ENCODE measurements around the gene PRKAG3.
"Not testable (repeated sequence)": the region's sequence is repeated elsewhere in the genome, so short reads cannot be mapped to it uniquely, and the experiment has no call there.

PRKAG3 gene

DNA sequence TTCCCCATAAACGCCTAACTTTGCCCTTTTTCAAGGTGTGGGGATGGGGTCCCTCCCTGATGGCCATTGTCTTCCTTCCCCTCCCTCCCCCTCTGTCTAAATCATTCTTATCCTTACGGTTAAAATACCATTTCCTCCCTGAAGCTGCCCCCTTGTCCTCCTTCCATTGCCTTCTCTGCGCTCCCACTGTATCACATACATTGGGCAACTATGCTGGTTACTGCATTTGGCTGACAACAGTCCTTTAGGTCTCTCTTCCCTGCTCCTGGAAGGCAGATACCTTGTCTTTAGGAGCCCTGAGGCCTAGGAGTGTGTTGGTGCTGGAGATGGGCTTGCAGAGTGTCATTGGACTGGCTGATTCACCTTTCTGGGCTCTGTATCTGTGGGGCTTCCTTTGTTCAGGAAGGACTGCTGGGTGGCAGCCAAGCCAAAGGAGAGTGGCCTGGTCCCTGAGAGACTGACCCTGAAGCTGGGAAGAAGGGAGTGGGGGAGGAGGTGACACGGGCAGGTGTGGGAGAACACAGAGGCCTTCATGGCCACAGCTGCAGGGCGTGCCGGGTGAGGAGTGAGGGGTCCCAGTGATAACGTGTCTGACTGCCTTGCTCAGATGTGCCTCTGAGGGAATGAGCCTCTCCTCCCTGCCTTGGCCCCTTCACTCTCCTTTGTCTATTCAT, 30.2 kb upstream of the PRKAG3 start:
- no peak for DNase-seq

DNA sequence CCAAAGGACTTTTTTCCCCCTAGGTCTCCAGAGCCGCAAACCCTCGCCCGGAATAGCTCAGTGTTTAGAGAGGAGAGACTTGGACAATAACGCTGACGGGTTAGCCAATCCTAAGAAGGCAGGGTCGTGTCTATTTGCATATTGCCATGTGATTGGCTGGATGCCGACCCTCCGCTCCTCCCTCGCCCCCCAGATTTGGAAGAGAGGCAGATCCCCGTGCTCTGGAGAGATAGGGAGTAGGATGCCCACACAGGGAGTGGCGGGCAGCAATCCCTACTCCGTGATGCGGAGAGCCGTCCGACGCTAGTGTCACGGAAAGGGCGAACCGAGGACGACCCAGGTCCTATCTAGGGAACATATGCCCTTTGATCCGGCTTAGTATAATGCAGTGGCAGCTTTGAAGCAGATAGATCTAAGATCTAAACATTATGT, 29.4 kb upstream of the PRKAG3 start:
- DNase-seq: no peak

DNA sequence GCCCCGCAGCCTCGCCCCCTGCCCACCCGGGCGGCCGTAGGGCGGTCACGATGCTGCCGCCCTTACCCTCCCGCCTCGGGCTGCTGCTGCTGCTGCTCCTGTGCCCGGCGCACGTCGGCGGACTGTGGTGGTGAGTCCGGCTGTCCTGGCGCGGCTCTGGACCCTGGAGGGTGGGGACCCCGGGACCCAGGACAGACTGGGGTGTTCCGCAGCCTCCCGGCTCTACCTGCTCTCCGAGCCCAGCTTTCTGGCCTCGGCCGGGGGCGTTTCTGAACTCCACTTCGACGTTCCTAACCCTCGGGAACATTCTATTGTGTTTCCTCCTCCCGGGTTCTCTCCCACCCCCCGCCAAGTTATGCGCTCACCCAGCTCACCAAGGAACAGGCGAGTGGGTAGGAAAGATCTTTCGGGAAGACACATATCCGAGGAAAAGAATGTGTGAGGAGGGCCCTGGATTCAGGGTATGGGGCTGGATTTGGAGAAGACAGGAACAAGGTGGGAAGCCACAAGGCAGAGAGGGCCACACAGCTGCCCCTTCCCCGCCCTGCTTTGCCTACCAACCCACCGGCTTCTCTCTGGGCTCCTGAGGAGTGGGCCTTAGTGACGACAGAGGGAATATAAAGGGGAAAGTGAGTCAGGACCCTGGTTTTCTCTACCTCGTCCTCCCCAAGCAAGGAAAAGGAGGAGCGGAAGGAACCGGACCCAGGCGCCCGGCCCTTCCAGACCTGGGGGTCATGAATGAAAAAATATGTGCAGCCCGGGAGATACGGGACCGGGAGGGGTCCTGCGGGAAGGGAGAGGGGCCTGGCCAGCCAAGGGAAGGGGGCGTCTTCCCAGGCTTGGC, 28.6 kb upstream of the PRKAG3 start:
- DNase-seq: no peak

DNA sequence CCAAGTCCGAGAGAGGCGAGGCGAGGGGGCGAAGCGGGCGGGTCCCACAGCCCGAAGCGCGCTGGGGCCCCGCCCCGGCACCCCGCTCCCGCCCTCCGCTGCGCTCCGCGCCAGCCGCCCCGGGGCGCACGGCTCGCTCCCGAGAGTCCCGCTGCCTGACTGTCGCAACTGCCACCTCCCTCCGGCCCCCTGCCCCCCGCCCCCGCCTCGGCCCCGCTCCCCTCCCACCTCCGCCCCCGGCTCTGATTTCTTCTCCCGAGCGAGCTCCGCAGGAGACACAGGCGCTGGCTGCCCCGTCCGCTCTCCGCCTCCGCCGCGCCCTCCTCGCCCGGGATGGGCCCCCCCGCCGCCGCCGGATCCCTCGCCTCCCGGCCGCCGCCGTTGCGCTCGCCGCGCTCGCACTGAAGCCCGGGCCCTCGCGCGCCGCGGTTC, 28.0 kb upstream of the PRKAG3 start, which contains the start of gene WNT6:
Gene WNT6 (plus strand): TSS at position 250 of the 432 bp plus-strand sequence. CDS start 233 bp downstream, outside the sequence.
- no peak for DNase-seq

DNA sequence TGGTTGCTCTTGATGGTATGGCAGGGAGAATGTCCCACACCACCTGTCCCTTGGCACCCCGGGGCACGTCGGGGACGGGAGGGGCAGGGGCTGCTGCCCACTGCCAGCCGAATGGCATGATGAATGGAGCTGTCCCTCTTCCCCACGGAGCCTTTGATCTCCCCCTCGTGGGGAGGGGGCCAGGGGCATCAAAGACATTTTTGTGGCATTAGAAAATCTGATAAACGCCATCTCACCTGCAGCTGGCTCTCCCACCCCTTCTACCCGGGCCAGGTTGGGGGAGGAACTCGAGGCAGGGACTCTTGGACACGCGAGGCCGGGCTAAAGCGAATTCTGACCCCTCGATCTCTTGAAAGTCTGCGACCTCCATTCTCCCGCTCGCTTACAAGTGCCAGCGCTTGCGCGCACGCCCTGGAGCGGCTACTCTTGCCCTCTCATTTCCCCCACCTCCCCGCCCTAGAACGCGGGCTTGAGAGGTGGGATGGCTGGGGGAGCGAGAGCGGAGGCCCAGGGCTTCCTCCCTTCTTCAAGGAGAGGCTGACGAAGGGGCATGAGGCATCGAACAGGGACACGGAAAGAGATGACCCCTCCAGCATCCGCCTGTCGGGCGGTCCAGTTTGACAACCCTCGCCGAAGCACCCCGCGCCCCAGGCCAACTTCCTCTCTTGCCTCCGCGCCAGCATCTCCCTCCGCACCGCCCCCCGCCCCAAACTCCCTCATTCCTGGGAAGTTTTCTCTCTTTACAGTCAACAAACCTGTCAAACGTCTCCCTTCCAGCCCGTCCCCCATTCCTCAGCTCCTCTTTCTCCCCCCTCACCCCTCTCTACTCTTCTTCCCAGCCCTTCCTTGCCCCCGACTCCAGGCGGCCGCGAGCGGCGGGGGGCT, 27.3 kb upstream of the PRKAG3 start:
- no peak for DNase-seq

DNA sequence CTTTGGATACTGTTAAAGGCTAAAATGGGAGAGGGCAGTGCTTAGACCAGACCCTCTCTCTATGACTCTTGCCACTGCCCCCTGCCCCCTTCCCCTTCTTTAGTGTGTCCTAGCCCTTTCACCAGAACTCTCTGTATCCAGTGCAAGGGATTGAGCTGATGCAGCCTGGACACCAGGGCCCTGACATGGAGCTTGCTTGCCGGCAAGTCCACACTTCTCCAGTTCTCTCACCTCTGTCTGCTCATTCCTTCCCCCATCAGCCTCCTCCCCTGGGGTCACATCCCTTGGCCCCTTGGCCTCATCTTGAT, 26.5 kb upstream of the PRKAG3 start:
- DNase-seq: no peak

DNA sequence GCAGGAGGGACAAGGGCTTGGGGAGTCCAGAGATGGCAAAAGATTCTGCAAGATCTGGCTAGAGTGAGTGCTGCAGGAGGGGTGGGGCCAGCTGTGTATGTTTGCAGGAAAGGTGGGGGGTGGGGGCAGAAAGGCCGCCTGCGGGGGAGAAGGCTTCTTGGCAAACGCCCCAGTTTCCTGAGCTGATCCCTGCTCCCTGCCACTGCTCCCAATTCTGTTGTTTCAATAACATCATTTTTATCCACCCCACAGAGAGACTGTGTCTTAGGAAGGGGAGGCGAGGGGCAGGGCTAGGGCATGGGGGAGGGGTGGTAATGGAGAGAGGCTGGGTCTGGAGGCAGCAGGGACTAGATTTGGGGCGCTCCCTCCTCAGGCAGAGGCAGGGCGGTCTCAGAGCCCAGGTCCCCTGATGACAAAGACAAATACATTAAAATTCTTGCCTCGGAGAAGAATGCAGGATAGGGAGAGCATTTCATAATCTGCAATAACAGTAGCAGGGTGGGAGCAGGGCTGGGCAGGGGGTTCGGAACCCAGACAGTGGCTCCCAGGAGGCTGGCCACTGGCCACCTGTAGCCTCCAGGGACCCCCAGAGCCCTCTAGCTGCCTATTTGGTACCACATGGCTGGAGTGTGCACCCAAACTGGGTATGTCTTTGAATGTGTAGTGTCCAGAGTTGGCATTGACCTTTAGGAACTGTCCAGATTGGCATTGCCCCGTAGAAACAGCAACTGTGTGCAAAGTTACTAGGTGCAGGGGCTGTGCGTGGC, 26.0 kb upstream of the PRKAG3 start:
- DNase-seq: no peak

DNA sequence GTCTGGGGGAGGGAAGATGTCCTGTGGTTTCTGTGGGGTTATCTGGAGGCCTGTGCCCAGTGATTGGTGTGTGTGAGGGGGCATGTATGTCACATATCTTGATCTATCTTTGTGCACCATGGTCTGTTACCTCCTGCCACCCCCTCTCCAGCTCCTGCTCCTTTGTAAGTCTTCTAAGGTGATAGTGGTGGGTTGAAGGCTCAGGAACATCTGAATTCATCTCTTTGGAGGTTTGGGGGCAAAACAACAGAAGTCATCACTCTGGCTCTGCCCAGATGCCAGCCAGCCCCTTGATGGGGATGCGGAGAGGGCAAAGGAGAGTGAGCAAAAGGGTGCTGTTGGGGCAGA, 25.3 kb upstream of the PRKAG3 start:
- DNase-seq: no peak

DNA sequence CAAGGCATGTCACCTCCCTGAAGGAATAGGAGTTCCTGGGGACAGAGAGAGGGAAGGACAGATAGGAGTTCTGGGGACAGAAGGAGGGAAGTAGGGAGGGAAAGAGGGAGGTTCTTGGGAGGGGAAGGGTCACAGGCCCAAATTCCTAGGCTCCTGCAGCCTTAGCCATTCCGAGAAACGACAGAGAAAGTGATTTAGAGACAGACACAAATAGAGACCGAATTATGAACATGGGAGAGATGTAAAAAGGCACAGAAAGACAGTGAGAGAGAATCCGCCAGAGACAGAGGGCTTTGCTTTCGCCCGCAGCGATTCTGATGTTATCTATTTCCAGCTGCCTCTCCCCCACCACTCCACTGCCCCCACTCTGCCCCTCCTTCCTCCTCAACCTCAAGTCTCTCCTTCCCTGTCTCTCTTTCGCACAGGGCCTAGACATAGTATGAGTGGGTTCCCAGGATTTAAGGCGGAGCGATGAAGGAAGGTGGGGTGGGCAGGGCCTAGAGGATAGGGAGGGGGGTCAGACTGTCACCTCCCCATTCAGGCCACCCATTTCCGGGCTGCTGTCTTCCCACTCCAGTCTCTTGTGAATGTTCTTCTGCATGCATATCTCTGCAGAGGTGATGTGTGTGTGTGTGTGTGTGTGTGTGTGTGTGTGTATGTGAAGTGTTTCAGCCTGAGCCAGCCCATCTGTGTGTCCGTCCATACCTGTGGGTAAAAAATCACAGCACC, 24.7 kb upstream of the PRKAG3 start:
- no peak for DNase-seq

DNA sequence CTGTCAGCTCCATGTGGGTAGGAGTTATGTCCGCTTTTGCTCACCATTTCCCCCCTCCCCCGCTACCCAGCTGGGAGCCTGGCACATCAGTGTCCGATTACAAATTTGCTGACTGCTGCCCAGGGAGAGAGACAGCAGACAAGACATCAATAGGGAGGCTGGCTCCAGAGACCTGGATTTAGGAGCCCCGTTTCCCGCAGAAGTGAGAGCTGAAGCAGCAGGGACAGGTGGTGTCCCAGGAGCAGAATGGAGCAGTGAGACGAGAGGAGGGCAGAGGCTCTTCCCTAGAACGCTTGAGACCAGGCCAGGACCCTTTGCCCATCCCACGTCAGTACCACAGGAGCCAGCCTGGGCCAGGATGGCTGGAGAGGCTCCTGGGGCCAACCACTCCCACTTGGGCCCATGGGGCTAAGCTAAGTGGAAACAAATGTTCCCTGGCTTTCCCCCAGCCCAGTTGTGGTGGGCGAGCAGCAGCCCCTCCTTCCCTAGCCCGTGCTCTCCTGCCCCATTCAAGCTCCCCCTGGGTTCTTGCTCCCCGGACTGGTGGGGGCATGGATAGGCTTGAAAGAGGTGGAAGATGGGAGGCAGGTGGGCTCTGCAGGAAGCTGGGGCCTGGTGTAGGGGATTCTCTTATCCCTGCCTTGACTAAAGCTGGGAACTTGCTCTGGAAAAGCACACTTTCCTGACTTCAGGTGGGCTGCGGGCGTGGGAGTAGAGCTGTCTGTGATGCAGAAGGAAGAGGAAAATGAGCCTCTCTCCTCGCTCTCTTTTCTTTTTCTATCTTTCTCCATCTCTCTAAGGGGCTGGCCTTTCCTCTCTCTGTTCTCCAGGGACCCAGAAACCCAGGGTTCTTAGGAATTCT, 23.9 kb upstream of the PRKAG3 start:
- no peak for DNase-seq

DNA sequence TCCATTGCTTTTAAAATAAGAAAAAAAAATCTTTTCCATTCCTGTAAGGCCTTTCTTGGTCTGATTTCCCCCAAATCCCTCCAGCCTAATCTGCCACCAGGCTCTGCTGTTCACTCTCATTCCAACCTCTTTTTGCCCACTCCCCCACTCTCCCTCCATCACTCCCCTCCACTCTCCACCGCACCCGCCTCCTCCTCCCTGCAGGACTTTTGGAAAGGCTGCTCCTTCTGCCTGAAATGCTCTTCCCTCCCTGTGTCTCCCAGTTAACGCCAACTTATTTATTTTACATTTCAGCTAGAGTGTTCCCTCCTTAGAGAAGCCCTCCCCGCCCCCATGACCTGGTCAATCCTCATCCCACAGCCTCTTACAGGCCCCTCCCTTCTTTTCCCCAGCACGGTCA, 23.3 kb upstream of the PRKAG3 start:
- DNase-seq: no peak

DNA sequence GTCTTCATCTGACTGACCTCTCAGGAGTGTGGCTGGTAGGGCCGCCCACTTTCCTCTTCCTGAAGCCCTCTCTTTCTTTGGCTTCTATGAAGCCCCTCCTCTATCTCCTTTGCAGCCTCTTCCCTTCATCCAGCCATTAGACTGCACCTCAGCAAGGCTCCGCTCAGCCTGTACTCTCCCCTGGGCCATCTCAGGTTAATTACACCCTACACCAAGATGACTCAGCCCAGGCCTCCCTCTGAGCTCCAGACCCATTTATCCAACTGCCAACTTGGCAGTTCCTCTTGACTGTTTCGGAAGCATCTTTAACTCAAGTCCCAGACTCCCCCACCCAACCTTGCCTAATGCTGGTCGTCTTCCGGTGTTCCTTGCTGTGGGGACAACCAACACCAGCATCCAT, 22.2 kb upstream of the PRKAG3 start:
- no peak for DNase-seq

DNA sequence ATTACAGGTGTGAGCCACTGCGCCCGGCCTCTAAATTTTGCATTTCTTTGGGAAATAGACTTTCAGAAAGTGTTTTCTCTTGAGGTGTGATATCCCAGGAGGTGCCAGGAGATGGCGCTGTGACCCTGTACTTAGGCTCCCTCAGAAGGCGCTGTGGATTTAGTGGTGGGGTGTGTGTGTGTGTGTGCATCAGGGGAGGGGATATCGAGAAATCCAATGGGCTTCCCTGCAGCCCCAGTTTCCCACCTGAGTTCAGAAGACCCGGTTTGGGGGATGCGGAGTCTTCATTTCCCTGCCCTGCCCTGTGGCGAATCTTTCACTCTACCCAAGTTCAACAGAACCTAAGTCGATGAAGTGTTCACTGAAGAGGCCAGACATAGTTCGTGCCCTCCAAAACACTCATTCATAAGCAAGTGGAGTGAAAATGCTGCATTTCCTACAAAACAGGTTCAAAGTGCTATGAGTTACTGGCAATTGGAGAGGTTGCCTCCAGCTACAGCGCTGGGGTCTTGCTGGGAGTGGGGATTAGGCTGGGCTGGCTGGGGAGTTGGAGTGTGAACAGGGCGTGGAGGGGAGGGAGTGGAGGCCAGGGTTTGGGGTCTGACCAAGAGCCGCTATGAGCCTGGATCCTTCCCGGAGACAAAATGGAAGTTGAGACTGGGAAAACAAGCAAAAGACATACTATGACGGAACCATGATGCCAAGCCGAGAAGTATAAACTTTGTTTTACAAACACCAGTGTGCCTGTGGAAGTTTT, 21.5 kb upstream of the PRKAG3 start:
- DNase-seq: peak; percentile 23 to 68 (median 49)

DNA sequence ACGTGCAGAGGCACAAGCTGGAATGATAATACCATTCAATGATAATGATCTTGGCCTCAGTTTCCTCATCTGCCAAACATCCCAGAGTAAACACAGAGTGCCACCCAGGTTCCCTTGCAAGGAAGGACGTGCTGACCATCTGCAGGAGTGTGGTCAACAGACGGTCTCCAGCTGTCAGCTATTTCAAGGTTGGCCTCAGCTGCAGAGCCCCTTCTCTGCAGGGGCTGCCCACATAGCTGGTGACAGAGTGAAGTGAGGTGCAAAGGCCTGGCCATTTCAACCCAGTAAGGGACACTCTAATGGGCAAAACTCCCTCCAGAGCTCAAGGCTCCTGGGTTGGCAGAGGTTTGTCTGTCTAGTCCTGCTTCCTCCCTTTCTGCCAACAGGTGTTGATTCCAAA, 19.7 kb upstream of the PRKAG3 start:
- DNase-seq: no peak

DNA sequence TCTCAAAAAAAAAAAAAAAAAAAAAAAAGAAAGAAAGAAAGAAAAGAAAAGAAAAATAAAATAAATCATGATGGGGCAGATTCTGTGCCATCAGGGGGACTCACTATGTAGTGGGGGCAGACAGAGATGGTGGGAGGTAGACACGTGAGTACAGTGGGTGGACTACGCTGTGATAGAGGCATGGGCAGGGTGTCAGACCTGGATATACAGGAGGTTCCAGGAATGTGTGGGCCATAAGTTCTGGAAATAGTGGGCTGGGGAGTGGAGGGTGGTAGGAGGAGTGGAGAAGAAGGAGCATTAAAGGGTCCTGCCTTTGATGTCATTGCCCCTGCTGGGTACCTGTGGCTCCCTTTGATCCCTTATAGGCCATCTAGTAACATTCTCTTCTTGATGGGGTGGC, 19.2 kb upstream of the PRKAG3 start:
- DNase-seq: no peak

DNA sequence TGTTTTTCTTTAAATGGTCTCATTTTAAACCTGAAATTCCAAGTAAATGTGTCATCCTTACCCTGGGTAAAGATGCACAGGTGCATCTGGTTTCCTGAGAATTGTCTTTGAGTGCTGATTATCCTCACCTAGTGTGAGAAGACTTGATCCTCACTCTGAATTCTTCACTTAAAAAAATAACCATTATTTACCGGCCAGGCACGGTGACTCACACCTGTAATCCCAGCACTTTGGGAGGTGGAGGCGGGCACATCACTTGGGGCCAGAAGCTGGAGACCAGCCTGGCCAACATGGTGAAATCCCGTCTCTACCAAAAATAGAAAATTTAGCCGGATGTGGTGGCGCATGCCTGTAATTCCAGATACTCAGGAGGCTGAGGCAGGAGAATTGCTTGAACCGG, 18.1 kb upstream of the PRKAG3 start:
- no peak for DNase-seq

DNA sequence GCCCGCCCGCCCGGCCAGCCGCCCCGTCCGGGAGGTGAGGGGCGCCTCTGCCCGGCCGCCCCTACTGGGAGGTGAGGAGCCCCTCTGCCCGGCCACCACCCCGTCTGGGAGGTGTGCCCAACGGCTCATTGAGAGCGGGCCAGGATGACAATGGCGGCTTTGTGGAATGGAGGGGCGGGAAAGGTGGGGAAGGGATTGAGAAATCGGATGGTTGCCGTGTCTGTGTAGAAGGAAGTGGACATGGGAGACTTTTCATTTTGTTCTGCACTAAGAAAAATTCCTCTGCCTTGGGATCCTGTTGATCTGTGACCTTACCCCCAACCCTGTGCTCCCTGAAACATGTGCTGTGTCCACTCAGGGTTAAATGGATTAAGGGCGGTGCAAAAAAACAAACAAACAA, 15.4 kb upstream of the PRKAG3 start:
- DNase-seq: not testable (repeated sequence)

DNA sequence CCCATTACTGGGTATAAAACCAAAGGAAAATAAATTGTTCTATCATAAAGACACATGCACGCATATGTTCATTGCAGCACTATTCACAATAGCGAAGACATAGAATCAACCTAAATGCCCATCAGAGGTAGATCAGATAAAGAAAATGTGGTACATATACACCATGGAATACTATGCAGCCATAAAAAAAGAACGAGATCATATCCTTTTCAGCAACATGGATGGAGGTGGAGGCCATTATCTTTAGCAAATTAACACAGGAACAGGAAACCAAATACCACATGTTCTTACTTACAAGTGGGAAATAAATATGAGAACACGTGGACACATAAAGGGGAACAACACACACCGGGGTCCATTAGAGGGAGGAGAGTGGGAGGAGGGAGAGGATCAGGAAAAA, 12.7 kb upstream of the PRKAG3 start:
- DNase-seq: not testable (repeated sequence)

DNA sequence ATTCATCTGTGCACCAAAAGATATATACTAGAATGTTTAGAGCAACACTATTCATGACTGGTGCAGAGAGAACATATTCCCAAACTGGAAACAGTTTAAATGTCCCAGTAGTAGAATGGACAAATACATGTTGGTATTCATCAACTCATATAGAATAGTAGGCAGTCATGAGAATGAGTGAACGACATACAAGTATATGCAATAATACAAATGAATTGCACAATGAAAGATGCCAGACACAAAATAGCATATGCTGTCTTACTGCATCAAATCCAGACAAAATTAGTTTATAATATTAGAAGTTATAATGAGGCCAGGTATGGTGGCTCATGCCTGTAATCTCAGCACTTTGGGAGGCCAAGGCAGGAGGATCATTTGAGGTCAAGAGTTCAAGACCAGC, 8.3 kb upstream of the PRKAG3 start:
- DNase-seq: no peak

DNA sequence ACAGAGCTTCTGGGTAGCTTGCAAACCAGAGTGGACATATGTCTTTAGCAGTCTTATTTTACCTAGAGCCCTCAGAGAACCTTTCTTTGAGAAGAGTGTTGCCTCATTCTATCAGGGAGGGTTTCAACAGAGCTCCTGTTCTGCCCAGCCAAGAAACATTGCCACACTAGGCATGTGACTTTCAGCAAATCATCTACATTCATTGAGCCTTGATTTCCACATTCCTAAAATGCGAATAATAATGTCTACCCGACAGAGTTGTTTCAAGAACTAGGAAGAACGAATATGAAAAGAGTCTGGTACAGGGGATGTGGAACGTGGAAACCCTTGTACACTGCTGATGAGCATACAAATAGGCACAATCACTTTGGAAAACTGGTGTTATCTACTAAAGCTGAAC, 7.8 kb upstream of the PRKAG3 start:
- no peak for DNase-seq
